Kidney epithelial cell (primary cell): ENCODE results near the gene LTBP1. TPM values are rescaled to one million over a fixed set of nuclear protein-coding genes. Genes with fewer than 3 reads are reported as not detected.
"Not testable (repeated sequence)": the region's sequence is repeated elsewhere in the genome, so short reads cannot be mapped to it uniquely, and the experiment has no call there.

Source experiments
- DNase-seq: peaks from one replicate; pipeline ENCODE4 v3.0.0-alpha.2; 2010; ENCODE audit warnings: low read depth
- H3K27me3 ChIP-seq: 2 replicates; pipeline ENCODE4 v1.6.0; 2011; ENCODE audit warnings: low read length; ENCODE audit not compliant: control insufficient read depth, insufficient read depth
- H3K36me3 ChIP-seq: 2 replicates; pipeline ENCODE4 v1.5.1; 2011; ENCODE audit warnings: low read length; ENCODE audit not compliant: control insufficient read depth, insufficient read depth
- H3K4me3 ChIP-seq: 2 replicates; pipeline ENCODE4 v1.5.1; 2011; ENCODE audit warnings: low read depth, mild to moderate bottlenecking, control low read depth, low read length
- total RNA-seq: library from RNA; depleted of rRNA; stranded (reverse); fragments of >200 nt; gene quantifications from 2 replicates; pipeline ENCODE4 v1.2.3, GENCODE V29; 2015
- TF ChIP-seq, protein P1 (sequence below): IDR thresholded peaks from 2 replicates; pipeline ENCODE4 v1.5.1; 2011; ENCODE audit warnings: mild to moderate bottlenecking, moderate library complexity, low read length, control low read depth, inconsistent platforms; ENCODE audit not compliant: insufficient read depth, poor library complexity, severe bottlenecking

LTBP1 gene
- total RNA-seq, 1 donor from 2014 or later = 39.3 TPM

DNA sequence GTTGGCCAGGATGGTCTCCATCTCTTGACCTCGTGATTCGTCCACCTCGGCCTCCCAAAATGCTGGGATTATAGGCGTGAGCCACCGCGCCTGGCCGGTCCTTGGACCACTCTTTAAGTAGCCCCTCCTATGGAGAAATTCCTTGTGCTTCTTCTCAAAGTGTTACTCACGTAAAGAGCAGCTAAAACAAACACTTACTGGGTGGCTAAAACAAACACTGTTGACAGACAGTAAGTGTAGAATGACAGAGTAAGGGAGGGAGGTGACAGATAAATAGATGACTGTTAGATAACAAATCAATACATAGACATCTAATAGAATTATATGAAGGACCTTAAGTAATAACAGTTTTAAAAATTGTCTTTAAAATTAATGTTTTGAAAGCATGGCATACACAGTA is 488.8 kb downstream of the LTBP1 start:
- no peaks in the 10 kb centered on the region for H3K36me3 ChIP-seq
- no peaks in the 10 kb centered on the region for H3K27me3 ChIP-seq
- no peak for DNase-seq
- TF ChIP-seq, protein P1, sequence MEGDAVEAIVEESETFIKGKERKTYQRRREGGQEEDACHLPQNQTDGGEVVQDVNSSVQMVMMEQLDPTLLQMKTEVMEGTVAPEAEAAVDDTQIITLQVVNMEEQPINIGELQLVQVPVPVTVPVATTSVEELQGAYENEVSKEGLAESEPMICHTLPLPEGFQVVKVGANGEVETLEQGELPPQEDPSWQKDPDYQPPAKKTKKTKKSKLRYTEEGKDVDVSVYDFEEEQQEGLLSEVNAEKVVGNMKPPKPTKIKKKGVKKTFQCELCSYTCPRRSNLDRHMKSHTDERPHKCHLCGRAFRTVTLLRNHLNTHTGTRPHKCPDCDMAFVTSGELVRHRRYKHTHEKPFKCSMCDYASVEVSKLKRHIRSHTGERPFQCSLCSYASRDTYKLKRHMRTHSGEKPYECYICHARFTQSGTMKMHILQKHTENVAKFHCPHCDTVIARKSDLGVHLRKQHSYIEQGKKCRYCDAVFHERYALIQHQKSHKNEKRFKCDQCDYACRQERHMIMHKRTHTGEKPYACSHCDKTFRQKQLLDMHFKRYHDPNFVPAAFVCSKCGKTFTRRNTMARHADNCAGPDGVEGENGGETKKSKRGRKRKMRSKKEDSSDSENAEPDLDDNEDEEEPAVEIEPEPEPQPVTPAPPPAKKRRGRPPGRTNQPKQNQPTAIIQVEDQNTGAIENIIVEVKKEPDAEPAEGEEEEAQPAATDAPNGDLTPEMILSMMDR = no peak
- H3K4me3 ChIP-seq = no peak overlapping the region

DNA sequence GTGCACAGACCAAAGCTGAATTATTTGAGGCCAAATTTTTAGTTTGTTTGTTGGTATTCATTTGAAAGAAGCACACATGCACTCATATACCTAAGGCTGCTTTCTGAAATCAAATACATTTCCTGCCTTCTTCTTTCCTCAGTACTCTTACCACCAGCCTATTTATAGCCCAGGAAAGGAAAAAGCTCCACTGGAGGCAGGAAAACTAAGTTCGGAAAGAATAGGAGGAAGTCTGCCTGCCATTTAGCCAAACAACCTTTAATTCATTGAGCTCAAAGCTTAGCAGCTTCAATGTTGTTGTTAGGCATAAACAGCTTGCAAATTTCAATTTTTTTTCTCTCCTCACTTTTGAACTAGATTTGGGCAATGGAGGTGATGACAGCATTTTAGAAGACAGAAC is 489.3 kb downstream of the LTBP1 start:
- TF ChIP-seq, protein P1 = no peak
- DNase-seq = no peak
- no peaks in the 10 kb centered on the region for H3K27me3 ChIP-seq
- no peaks in the 10 kb centered on the region for H3K36me3 ChIP-seq
- H3K4me3 ChIP-seq = no peak overlapping the region

DNA sequence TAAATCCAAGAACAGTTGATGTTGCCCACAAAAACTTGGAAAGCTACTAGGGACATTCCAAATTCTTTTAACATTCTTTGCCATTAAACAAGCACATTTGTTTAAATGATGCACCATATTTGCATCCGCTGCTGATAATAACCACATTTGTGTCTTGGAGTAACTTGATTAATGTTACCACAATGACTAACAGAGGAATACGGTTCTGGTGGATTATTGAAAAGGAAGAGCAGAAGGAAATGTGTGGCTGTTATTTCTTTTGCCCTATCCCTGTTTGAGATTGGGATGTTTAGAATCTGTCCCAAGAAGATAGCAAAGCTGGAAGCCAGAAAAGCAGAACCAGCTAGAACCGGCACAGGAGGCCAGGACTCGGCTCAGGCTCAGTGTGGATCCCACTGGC is 490.5 kb downstream of the LTBP1 start:
- TF ChIP-seq, protein P1 = no peak
- H3K36me3 ChIP-seq = no peaks in the 10 kb centered on the region
- peak; percentile 18 for DNase-seq
- no peaks in the 10 kb centered on the region for H3K27me3 ChIP-seq
- no peak overlapping the region for H3K4me3 ChIP-seq

GRCh38 chr2:33437815-33438214 is 491.1 kb downstream of the LTBP1 start:
- H3K27me3 ChIP-seq = no peaks in the 10 kb centered on the region
- TF ChIP-seq, protein P1 = no peak
- H3K36me3 ChIP-seq = no peaks in the 10 kb centered on the region
- no peak overlapping the region for H3K4me3 ChIP-seq
- DNase-seq = no peak

GRCh38 chr2:33441235-33441810 is 494.6 kb downstream of the LTBP1 start:
- no peak overlapping the region for H3K4me3 ChIP-seq
- no peaks in the 10 kb centered on the region for H3K27me3 ChIP-seq
- DNase-seq = no peak
- TF ChIP-seq, protein P1 = peak; percentile 84
- no peaks in the 10 kb centered on the region for H3K36me3 ChIP-seq

DNA sequence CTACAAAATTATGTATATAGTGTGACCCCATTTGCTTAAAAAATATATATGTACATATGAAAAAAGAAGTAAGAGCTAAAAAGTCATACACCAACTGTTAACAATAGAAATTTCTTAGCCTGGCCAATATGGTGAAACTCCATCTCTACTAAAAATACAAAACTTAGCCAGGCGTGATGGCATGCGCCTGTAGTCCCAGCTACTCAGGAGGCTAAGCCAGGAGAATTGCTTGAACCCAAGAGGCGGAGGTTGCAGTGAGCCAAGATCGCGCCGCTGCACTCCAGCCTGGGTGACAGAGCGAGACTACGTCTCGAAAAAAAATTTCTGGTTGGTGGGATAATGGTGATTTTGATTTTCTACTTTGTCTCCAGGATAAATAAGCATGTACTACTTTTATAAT is 495.3 kb downstream of the LTBP1 start:
- H3K4me3 ChIP-seq, H3K27me3 ChIP-seq, DNase-seq, H3K36me3 ChIP-seq: not testable (repeated sequence)
